Activated CD8-positive, alpha-beta memory T cell treated with anti-CD3 and anti-CD28 coated beads, Interleukin-2, amount 50 U/mL, for 48 hours (primary cell): ENCODE data around the gene CMC1.

ENCODE experiments used
- DNase-seq: peaks from one replicate; pipeline ENCODE4 v3.0.0-alpha.2; 2020

Gene CMC1

DNA sequence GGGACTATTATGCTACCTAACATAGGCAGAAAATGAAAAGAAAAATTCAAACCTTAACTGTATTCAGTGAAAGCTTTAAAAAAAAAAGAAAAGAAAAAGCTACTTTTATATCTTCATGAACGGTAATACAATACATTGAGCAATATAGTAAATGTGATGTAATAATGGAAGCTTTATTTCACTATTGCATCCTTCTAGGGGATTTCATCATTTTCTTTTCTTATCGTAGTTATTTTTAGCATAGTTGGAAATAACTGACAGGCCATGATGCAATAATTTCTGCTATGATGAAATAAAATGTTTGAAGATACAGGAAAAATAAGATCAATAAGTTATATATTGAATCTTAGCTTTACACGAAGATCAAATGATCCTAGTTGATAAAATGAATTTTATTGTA, 66.8 kb downstream of the CMC1 start:
- no peak for DNase-seq

DNA sequence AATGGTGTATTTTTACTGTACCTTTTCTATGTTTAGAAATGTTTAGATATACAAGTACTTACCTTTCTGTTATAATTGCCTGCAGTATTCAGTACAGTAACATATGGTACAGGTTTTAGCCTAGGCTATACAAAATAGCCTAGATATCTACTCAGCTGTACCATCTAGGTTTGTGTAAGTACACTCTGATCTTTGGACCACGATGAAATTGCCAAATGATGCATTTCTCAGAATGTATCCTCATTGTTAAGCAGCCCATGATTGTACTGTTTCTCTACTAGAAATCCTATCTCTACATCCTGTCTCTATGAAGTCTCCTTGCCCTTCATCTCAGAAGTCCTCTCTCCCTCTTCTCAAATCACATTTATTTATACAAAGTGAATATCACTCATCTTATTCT, 74.3 kb downstream of the CMC1 start:
- DNase-seq = no peak

DNA sequence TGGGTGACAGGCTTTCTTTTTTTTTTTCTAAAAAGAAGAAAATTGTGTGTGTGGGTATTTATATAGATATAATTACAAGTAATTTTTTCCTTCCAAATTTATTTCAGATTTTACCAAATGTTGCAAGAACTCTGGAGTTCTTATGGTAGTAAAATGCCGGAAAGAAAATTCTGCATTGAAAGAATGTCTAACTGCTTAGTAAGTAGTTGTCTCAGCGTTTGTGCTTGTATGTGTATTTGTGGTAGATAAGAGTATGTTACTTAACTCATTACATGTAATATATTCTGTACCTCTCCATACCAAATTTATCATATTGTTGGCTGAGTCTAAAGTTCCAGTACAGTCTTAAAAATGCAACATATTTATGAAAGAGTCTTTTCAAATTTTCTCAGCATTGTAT, 74.8 kb downstream of the CMC1 start:
- no peak for DNase-seq

DNA sequence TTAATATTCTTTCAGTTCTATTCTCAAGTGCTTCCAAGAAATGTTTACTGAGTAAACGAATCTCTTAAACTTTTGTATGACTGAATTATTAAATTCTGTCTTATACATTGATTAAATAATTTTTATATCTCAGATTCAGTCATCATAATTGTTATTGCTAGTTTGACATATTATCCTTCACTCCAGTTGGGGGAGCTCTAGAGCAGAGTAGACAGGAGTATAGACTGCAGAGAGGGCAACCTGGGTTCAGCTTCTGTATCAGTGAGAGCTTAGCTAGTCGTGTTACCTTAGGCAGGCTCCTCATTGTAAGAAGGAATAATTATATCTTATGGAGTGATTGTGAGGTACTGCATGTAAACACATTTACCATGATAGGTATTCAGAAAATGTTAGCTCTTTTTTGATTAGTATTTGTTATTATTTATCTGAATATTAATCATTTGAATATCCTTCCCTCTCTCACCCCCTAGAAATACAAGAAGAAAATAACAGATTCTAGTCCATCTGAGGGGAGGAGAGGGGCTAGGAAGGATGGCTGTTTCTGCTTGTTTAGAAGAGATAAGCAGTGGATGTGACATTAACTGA, 76.1 kb downstream of the CMC1 start:
- DNase-seq = no peak

DNA sequence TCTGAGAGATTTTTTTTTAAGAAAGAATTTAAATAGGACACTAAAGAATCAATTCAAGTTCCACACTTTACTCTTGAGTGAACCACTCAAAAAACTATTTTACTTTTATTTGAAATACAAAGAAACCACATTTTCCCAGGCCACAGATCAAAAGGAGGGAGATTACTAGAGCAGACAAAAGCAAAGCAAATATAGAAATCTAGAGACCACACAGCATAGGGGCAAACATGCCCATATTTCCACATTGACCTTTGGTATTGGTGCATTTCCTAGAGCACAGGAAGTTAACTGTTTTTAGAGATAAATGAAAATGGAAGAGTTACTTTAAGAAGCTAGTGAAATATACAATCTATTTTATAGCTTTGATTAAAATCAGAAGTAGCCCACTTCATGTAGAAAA, 79.6 kb downstream of the CMC1 start:
- no peak for DNase-seq

DNA sequence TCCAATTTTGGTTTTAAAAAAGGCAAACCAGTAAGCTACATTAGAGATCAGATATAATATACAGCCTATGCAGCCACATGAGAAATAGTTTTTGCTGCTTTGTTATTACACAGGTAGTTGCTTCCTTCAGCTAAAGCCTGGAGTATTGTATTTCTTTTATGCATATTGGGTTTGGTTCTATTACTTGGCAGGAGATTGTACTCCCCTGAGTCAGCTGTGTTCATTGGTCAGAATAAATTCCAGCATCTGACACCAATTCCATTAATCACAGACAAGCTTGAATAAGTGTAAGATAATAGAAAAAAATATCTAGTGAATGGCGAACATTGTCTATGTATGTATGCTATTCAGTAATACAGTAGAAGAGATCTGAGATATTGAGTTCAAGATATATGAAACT, 81.0 kb downstream of the CMC1 start:
- no peak for DNase-seq

DNA sequence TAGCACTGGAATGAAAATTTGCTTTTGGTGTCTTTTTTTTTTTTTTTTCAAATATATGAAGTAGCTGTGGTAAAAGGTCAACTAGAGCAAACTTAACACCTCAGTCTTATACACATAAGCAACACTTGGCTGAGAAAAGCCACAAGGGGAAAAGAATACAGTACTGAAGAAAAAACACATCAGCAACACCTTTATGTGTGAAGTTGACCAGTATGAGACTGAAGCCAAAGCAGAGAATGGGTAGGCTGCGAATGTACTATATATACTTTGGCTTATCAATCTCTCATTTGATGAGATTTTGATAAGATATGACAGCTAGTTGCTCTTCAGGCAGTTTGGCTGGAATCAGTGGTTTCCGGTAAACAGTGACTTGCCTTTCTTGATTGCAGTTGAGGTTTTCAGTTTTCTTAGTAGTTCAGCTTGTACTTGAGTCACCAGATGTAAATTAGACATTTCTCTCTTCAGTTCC, 85.1 kb downstream of the CMC1 start:
- no peak for DNase-seq

DNA sequence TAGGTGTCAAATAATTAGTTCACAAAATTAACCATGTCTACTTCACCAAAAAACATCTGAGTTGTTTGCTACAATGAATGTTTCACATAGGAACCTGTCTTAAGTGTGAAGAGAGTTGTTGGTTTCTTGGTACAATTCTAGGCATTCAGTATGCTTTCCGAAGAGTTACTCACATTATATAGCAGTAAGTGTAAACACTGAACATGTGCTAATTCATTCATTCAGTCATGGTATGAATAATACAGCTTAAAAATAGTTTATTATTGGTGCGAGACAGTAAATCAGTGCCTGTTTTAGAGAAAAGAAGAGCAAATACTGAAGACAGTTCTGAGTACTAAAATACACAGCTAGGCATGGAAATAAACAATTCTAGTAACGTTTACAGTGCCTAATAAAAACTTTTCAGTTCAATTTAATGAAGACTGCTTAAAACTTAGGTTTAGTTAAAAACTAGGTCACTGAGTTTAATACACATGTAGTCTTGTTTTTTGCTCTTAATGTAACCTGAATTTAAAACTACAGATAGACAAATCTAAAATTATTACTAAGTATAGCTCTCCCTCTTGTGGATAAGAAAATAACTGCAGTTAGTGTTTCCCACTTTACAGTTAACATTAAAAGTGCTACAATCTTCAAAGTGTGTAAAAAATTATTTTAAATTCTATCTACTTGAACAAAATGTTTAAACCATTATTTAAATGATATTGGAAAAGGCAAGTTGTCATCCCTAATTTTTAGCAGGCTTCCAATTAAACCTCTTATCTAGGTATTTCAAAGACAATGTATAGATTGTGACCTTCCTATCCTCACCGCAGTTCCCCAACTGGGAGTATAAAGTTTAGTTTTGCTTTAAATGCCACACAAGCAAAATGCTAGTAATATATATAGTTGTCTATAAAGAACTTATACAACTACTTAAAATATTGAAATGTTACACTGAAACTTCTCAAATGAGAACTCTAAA, 87.1 kb downstream of the CMC1 start:
- no peak for DNase-seq

DNA sequence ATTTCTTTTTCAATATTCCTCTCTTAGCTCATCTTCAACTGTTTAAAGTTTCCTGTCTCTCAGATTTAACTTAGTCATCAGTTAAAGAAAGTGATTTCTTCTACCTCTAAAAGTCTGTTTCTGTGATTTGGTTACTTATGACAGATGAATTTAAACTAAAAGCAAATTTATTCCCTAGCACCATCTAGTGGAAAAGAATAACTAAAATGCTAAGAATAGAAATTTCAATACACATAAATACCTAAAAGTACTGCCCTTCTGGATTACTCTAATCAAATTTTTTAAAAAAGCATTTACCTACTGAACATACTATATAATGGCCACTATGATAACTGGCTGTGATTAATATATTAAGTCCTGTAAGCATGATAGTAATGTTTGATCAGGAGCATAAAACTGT, 93.1 kb downstream of the CMC1 start:
- DNase-seq = no peak

DNA sequence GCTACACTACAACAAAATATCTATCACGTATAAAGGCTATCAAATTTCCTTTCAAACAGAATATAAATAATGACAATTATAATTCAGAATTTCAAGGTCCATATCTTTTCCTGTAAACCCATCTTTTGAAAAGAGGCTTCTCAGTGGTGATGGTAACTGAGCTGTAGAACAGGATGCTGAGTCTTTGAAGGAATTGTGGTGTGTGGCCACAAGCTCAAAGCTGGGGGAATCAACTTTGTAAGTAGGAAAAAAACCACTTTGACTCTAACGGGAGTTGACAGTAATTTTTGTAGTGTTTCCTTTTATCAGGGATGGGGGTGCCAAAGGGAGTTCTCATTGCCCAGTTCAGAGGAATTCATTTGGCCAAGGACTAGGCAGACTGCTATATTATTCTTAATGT, 93.8 kb downstream of the CMC1 start:
- DNase-seq = no peak

DNA sequence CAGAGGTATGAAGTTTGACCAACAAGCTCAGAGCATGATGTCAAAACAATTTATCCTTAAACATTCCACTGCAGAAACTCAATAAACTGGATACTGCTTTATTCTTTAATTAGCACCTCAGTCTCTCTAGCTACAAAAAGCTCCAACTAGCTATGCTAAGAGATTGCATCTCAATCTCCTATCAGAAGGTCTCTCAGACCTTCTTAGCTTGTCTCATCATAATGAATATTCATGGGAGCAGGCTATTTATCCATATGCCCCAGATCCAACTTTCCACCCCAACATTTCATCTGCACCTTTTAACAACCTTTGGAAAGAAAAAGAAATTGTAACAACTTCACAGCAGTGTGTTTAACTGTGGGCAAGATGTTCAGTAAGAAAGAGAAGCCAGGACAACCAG, 95.8 kb downstream of the CMC1 start:
- DNase-seq = no peak

DNA sequence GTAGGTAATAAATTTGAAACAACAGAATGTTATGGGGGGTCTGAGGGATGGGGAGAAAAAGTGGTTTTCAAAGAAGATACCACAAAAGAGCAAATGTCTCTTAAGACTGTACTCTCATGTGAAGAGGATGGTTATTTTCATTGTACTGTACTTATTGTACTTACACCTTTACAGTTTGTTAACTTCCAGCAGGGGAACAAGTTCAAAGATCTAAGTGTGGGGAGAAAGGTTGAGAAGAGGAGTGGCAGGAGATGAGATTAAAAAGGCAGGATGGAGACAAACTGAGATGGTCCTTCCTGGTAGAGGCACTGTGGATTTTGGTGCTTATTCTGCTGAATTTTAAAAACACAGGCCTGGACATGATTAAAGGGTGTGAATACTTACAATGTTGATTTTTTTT, 101.7 kb downstream of the CMC1 start:
- DNase-seq = no peak

DNA sequence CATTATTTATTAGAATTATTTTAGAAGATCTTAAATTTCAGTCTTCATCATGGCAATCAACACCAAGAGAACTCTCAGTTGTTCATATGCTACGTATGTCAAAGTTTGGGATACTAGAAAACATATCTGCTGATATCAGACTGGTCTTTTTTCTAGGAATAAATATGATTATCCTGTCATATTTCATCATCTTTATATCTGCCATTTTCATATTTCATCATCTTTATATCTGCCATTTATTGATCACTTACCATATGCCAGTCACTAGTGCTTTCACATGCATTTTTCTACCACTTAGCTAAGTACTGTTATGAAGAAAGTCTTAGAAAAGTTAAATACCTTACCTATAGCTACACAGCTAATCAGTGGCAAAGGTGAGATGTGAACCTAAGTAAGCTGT, 104.3 kb downstream of the CMC1 start:
- DNase-seq = no peak

DNA sequence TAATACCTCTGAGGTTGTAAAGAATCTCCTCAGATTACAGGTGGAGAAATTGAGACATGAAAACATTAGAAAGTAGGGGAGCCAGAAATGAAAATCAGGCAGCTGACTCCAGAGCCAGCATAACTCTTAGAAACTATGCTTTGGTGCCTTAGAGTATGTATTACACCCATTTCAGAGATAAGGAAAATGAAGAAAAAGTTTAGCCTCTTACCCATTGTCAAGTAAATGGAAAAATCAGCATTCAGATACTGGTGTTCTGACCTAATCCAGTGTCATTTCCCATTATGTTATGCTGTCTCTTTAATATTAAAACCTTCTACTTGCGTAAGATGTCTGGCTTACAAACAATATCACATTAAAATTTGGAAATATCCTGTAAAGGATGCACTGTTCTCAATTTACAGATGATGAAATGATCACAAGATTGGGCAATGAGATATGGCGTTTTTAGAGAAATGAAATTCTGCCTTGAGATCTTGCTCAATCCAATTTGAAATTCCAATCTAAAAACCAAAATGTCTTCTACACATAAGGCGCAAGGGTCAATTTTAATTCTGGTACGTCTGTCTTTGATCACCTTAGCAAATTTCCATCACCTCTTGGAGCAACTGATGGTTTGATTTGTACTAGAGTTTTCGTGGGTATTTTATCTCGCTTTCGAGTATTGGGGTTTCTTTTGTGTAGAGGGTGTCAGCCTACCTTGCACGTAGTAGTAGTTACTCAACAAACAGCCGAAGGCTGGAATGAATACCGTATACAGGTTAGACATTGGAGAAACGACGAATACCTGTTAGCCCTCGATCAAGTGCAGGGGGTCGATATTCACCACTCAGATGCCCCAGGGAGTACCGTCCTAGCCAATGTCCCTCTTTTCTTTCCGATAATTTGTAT, 106.2 kb downstream of the CMC1 start:
- DNase-seq = no peak

DNA sequence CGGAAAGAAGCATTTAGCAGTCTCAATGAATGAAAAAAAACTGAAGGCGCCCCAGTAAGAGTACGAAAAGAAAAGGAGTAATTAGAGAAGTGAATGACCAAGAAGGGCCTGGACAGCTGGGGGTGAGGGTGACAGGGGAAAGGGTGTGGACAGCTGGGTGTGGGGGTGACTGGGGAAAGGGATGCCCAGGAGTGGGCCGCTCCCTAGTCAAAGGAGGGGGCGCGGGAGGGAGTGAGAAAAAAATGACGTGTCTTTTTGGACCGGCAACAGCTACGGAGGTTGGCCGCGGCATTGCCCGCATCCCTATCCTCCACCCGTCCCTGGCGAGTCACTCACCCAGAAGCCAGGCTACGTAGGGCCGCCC, 106.8 kb downstream of the CMC1 start:
- DNase-seq = no peak

DNA sequence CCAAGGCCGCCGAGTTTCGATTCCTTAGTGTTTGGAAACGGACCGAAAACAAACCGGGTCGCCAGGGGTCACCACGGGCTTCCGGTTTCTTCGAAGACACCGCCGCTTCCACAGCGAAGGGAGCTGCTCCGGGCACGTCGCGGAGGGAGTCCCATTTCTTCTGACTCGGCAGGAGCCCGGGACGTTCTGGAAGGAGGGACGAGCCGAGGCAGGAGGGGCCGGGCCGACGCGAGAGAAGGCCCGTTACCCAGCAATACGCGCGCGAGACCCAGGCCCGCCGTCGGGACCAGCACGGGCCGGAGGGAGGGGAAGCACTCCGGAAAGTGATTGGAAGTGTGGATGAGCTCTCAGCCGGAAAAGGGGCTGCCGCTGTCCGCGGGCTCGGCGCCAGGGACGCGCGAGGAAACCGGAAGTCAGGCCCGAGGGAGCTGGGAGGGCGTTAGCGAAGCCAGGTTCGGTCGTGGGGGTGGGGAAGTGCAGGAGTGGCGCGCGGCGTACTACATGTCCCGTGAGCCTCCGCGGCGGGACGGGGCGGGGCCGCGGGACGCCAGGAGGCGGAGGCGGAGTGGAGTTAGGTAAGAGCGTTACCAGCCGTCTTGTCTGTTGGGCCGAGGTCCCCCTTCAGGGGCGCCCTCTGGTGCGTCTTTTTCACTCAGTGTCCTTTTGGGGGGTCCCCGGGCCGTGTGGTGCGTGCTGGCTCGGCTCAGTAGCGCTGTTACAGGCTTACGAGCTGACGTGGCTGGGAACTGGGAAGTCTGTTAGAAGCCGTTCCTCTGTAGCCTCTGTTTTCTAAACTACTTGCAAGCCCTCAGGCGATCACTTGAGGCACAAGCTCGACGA, 107.4 kb downstream of the CMC1 start, which contains the start of the genes AZI2 and ZCWPW2:
AZI2 (minus strand) TSS at position 196 of the 840 bp plus-strand sequence. CDS start 8,207 bp downstream, outside the sequence.
ZCWPW2 (plus strand) TSS at position 93 of the 840 bp plus-strand sequence. CDS start 64,348 bp downstream, outside the sequence.
- DNase-seq = peak; percentile 94

DNA sequence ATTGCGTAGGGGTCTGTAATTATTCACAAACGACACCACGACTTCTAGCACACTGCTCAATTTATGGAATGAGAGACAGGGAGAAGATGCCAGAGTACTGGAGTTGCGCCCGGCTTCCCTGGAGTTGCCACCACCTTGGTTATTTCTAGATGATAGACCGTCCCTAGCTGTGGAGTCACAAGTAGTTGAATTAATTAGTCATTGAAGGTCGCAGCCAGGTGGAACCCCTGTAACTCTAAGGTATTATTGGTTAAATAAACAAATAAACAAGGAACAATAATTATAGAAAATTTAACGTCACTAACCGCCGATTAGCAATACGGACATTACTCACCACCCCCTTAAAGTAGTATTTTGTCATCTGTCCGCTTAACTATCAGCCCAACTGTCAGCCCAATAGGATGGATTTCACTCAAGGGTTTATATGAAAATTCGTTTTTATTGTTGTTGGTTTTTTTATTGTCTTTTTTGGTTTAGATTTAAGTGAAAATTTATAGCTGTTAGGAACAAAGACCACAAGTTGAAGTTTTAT, 108.1 kb downstream of the CMC1 start:
- no peak for DNase-seq
